22Rv1 (cell line): ENCODE data around the gene AUTS2.

Source experiments
- H3K27ac ChIP-seq: fragments of 450-650 bp; 2 replicates; pipeline ENCODE4 v1.5.1; 2017
- ZFX ChIP-seq: fragments of 450-650 bp; IDR thresholded peaks from 2 replicates; pipeline ENCODE4 v1.6.1; 2017; ENCODE audit warnings: antibody characterized with exemption, borderline replicate concordance
- TF ChIP-seq, protein P1 (sequence below): fragments of 450-650 bp; IDR thresholded peaks from 2 replicates; pipeline ENCODE4 v1.5.1; 2017; ENCODE audit warnings: mild to moderate bottlenecking

Gene AUTS2

DNA sequence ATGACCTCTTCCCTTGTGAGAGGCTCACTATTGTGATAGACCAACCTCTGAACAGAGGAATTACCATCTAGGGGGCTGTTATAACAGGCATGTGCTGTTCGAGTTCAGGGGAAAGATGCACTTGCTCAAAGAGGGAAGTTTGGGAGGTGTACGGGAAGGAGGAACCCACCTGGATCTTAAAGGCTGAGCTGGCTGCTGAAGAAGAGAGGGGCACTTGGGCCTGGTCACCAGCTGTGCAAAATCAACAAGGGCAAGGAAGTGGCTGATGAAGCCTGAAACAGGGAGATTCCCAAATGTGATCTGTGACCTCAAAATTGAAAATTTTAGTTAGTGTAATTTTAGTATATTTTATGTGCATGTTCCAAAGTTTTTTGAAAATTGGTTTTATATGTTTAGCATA, 407.2 kb downstream of the AUTS2 start:
- TF ChIP-seq ZFX, result no peak
- TF ChIP-seq, protein P1, sequence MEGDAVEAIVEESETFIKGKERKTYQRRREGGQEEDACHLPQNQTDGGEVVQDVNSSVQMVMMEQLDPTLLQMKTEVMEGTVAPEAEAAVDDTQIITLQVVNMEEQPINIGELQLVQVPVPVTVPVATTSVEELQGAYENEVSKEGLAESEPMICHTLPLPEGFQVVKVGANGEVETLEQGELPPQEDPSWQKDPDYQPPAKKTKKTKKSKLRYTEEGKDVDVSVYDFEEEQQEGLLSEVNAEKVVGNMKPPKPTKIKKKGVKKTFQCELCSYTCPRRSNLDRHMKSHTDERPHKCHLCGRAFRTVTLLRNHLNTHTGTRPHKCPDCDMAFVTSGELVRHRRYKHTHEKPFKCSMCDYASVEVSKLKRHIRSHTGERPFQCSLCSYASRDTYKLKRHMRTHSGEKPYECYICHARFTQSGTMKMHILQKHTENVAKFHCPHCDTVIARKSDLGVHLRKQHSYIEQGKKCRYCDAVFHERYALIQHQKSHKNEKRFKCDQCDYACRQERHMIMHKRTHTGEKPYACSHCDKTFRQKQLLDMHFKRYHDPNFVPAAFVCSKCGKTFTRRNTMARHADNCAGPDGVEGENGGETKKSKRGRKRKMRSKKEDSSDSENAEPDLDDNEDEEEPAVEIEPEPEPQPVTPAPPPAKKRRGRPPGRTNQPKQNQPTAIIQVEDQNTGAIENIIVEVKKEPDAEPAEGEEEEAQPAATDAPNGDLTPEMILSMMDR, result no peak
- no peak overlapping the region for H3K27ac ChIP-seq

DNA sequence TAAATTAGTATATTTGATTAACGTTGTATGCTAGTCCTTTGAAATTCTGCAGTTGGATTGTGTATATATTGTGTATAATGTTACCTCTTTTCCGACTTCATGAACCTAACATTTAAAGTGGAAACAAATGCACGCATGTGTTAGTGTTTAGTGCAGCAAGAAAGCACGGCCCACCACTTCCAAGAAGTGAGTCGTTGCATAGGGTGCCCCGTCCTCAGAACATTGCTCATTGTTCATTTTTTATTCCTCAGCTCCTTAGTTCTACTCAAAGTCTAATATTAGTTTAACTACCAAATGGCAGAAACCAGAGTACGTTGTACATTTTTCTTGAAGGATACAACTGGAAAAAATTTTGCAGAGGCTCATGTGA, 407.6 kb downstream of the AUTS2 start:
- no peak for TF ChIP-seq ZFX
- TF ChIP-seq, protein P1, result no peak
- no peak overlapping the region for H3K27ac ChIP-seq

DNA sequence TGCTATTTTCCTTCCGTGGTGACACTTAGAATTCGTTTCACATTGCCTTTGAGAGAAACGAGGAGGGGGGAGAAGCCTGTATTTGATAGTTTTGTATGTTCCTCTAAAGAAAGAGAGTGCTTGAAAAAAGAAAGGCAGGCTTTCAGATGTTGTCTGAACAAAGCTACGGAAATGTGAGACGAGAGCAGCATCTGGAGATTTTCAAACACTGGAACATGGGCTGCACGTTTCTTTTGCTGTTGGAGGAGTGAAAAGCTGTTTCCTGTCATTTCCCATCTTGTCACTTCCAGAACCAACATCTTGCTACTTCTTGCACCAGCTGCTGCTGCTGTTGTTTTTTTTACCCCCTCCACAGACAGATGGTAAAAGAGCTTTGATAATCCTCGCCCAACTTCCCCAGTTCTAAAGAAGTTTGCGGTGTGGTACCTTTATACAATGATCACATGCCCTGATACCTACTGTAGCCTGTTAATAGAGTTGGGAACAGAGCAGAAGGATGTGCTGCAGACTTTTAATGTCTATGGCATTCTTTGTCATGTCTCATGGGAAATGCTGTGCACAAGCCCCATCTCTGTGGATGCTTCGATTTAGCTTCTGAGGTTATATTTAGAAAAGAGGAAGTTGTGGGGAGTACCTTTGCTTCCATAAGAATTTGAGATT, 408.1 kb downstream of the AUTS2 start:
- H3K27ac ChIP-seq, result no peak overlapping the region
- TF ChIP-seq, protein P1, result no peak
- no peak for TF ChIP-seq ZFX

DNA sequence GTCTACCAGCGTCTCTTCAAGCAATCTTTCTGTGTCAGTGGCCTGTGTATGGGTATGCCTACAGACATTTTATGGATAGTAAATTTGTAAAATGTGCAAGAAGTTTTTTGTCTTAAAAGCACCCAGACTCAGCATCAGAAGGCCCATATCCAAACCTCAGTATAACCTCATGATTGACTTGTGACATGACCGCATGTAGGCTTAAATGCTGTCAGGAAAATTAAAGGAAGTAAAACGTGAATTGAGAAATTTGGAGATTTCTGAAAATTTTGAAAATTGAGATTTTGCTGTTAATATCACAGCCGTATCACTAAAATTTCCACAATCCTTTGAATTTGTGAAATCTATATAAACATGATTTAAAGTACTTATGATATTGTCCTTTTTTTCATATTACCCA, 410.2 kb downstream of the AUTS2 start:
- TF ChIP-seq ZFX, result no peak
- TF ChIP-seq, protein P1, result no peak
- H3K27ac ChIP-seq, result no peak overlapping the region

DNA sequence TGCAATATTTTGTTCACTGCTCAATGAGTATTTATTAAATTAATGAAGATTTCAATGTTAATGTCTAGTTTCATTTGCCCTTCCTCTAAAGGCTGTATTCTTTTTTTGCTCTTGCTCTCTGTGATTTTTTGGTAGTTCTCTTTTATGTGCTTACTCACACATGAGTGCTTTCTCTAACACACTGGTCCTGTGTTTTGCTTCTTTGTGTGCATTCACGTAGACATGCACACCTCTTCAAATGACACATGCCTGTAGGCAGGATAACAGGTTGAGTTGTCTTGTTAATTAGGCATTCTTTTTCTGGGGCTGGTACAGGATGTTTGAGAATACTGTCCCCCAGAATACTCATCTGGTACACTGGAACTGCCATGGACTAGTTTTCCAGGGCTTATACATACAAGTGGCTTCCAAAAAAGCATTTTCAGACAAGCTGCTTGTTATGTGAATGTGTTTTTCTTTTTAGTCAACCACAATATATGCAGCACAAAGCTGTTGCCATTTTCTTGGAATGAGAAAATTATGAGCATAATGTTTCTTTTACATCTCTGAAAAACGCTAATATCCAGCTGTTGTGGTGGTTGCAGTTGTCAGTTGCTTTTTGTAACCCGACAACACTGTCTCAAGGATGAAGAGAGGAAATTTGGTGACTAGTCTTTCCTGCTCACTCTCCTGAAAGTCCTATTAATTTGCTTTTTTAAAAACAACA, 416.4 kb downstream of the AUTS2 start:
- no peak overlapping the region for H3K27ac ChIP-seq
- TF ChIP-seq, protein P1, result no peak
- TF ChIP-seq ZFX, result no peak

DNA sequence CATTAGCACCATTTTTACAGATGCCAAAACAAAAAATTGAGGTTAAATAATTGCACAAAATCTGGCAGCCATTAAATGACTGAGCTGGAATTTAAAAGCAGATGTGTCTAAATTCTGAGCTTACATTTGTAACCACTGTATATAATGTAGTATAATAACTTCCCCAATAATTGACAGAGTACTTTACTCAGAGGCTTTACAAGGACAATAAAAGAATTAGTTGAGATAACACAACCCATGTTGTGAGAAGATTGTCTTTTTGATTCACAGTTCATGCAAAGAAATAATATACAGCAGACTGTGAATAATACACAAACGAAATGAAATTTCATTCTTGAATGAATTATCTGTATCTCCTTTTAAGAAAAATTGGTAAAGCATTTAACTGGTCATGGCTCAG, 417.1 kb downstream of the AUTS2 start:
- TF ChIP-seq, protein P1, result no peak
- no peak overlapping the region for H3K27ac ChIP-seq

DNA sequence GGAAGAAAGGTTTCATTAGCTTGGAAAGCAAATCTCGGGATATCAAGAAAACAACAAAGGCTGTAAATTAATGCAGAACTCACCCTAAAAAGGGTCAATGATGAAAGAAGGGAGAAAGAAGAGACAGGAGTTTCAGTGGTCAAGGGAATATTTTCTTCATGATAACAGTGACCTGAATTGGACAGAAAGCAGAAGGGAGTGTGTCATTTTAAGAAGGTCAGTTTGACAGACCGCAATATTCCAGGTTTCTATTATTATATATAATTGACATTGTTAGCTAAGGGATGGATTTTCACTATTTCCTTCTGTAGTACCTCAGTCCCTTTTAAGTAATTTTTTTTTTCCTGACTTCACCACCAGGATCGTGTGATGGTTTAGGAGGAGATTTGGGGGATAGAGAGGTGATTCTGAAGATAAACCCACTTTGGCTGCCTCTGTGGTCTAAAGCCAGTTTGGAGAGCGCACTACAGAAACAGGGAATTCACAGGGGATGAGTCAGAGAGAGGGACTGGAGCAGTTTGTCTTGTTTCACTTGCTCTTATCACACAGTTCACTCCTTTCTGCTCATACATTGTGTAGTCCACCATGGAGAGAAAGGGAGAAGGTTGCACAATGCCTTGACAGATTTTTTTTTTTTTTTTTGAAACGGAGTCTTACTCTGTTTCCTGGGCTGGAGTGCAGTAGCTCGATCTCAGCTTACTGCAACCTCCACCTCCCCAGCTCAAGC, 417.9 kb downstream of the AUTS2 start:
- no peak overlapping the region for H3K27ac ChIP-seq
- TF ChIP-seq ZFX, result no peak
- TF ChIP-seq, protein P1, result no peak
